ENCODE measurements around the gene NDFIP2.

DNA sequence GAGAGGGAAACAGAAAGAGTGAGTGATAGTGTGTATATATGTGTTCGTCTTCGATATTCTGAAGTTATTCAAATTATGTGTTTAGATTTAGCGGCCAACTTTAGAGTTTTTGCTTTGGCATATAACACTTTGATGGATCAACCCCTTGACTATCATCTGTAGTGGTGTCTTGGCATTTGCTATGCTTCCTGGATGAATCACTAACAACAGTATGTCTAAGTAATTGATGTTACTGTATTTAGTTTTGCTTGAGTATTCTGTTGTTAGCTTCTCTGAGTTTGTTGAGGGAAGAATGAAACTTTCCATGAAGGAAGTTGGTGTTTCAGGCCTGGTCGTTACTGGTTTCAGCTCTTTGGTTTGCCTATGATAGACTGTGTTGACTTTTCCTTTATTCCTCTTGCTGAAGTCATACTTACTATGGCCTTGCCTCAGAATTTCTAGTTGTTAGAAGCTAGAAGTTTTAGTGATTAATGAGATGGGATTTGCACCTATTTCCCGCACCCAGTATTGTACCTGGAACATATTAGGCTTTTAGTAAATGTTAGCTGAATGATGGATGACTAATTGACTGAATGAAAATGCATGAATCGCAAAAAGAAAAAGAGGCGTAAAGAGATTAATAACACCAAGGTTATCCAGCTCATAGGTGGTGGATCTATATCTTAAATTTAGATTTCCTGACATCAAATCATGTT, 20.7 kb downstream of the NDFIP2 start:
- TF ChIP-seq, protein P1, sequence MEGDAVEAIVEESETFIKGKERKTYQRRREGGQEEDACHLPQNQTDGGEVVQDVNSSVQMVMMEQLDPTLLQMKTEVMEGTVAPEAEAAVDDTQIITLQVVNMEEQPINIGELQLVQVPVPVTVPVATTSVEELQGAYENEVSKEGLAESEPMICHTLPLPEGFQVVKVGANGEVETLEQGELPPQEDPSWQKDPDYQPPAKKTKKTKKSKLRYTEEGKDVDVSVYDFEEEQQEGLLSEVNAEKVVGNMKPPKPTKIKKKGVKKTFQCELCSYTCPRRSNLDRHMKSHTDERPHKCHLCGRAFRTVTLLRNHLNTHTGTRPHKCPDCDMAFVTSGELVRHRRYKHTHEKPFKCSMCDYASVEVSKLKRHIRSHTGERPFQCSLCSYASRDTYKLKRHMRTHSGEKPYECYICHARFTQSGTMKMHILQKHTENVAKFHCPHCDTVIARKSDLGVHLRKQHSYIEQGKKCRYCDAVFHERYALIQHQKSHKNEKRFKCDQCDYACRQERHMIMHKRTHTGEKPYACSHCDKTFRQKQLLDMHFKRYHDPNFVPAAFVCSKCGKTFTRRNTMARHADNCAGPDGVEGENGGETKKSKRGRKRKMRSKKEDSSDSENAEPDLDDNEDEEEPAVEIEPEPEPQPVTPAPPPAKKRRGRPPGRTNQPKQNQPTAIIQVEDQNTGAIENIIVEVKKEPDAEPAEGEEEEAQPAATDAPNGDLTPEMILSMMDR (IDR thresholded peaks at IDR 0.05): no peak
- TF ChIP-seq EP300 (IDR thresholded peaks at IDR 0.05): no peak
- TF ChIP-seq POLR2AphosphoS5 (IDR thresholded peaks at IDR 0.05): no peak
- TF ChIP-seq POLR2A (IDR thresholded peaks at IDR 0.05): no peak
